NOMO-1 treated with DMSO at 0.1 percent for 48 hours (cell line): ENCODE measurements around the gene TCP10L.
"Not testable (repeated sequence)": the region's sequence is repeated elsewhere in the genome, so short reads cannot be mapped to it uniquely, and the experiment has no call there.

Experiments used
- DNase-seq: peaks from one replicate; lab custom pipeline; 2025; ENCODE audit not compliant: unreplicated experiment; lab: John Stamatoyannopoulos, UW

TCP10L gene

DNA sequence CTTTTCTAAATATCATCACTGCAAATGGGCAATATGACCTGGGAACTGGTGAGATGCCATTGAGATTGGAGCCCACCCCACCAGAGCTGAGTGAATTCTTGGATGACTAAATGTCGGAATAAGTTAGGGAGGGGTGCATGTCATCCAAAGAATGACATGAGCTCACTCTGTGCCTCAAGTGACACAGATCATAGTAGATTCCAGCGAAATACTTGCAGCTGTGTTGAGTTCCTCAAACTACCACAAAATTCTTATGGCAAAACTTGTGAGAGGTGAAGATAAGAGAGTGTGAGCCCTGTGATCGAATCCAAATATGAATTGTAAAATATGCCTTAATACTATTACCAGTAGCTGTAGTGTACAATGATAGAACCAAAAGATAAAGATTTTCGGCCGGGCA lies 2.3 kb upstream of the TCP10L start:
- no peak for DNase-seq

DNA sequence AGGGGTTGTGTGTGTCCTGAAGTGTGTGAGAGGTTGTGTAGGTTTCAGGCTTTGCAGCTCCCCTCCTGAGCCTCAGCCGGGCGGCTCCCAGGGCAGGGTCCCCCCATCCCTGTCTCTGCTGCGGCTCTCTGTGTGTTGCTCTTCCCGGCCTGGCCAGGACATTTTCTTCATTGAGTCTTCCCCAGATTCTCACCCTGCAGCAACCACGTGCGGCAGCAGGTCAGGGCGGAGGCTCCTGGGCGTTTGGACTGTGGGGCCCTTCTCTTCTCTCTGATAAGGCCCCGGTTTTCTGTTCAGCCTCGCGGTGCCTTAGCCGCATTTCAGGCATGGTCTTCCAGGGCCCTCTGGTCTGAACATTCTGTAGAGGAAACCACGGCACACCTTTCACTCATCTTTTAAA lies 1.8 kb upstream of the TCP10L start:
- no peak for DNase-seq

DNA sequence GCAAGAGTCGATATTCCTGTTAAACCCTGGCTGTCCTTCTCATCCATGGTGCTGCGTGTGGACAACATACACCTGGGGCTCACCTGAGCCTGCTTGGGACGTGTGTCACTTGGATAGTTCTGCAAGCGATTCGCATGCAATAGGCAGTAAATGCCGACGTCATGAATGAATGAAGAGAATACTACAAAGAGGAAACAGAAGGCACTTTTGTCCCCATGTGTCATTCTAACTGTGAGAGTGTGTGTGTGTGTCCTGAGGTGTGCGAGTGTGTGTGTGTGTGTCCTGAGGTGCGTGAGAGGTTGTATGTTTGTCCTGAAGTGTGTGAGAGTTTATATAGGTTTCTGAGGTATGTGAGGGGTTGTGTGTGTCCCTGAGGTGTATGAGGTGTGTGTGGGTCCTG lies 647 bp upstream of the TCP10L start:
- DNase-seq: no peak

DNA sequence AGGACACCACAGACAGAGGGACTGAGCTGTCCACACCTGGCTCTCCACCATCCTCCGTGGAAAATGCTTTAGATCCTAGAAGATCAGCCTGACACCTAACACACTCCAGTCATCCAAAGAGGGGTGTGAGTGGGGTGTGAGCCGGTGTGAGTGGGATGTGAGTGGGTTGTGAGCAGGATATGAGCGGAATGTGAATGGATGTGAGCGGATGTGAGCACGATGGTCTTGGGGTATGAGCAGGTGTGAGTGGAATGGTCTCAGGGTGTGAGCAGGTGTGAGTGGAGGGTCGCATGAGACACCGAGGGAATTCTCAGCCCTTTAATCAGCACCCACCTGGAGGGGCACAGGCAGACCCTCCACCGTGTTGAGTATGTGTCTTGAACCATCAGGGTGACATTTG lies 851 bp downstream of the TCP10L start:
- DNase-seq: no peak

DNA sequence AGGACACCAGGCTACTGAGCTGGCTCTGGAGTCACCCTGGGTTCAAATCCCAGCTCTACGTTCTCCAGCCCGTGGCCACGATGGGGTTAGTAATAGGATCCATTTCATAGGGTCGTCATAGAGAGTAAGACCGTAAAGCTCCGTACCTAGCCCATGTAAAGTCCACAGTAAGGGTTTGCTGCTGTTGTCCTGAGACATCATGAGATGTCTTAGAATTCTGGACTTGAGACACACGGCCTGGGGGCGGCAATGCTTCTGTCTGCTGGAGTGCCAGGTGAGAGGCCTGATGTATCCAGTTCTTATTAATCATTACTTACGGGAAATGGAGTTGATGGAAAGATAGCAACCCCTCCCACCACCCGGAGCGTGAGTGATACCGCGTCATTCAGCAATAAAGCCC lies 3.6 kb downstream of the TCP10L start:
- no peak for DNase-seq

DNA sequence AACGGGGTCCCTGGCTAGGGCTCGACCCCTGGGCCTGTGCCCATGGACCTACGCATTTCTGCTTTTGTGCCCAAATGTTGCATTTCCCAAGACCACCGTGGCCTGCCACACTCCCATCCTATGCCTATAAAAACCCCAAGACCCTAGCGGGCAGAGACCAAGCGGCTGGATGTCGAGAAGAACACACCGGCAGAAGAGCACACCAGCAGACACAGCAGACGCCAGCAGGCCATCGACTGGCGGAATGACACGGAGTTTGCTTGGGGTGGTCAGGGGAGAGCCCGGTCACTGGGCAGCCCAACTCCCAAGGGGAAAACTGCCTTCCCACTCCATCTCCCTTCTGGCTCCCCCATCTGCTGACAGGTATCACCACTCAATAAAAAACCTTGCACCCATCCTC lies 4.4 kb downstream of the TCP10L start:
- no peak for DNase-seq

DNA sequence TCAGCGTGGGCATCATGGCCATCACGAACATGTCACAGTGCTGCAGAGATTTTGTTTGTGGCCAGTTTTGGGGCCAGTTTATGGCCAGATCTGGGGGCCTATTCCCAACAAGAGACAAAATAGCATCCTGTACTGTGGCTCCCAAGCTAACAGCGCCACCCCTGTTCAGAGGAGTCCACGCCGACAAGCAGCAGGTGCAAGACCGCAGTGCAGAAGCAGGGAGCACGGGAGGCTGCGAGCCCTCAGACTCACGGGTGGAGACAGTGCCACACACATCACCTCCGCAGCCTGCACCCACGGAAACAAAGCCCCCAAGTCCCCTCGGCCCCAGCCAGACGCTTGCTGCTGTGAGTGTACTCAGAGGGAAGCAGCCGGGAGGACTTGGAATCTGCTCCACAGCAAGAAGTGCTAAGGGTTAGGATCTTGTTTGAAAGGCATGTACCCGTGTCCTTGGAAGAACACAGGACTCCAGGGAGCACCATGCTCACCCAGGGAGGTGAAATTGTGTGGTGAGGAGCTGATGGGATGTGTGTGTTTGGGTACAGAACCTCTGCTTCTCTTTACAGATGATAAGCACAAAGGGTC lies 7.1 kb downstream of the TCP10L start:
- DNase-seq: no peak

DNA sequence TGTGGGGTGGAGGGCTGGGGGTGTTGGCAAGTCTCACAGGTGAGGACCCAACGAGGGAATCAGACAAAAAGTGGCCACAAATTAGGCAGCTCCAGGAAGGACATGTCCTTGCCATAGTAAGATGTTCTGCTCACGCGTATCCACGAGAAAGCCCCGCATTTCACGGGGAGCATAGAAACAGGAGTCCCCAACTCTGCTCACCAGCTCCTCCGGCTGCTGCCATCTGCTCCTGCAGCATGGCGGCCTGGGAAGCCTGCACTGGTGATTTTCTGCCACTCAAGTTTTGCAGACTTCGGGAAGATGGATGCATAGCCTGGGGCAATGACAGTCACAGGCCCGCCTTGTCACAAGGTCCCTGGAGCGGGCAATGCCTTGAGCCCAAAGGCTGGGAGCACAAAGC lies 9.3 kb downstream of the TCP10L start:
- no peak for DNase-seq

DNA sequence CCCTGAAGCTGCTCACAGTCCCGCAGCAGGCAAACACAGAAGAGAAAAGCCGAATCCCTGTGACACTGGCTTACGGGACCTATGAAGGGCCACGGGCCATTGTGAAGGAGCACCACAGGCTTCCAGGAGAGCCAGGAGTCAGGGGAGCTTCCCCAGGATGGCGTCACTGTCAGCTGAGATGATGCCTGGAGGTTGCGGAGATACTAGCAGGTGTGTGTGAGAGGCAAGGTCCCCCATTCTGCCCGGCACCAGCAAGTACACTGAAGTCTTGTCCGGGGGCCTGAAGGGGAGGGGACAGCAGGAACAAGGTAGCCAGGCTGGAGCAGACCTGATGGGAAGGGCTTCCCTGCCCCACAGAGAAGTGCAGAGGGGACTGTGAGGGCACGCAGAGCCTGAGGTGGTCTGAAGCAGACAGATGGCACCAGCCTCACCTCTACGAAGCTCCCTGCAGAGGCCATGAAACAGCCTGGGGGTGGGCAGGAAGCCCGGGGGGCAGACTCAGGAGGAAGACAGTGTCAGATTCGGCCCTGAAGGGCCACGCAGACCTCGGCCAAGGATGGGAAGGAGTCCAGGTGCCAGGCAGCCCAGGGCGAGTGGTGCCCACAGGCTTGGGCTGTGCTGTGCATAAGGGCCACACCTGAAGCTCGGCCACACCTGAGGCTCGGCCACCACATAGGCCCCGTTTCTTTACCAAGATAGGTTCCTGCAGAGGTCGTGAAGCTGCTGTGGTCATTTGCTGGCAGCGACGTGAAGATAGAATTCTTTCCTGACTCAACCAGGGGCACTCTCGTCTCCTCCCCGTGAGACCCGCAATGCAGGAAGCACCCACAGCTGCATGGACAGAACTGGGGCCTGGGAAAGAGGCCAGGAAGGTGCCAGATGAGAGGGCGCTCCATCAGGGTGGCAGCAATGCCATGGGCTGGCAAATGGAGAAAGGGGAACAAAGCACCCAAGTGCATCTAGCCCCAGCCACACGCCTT lies 10.1 kb downstream of the TCP10L start:
- DNase-seq: no peak

DNA sequence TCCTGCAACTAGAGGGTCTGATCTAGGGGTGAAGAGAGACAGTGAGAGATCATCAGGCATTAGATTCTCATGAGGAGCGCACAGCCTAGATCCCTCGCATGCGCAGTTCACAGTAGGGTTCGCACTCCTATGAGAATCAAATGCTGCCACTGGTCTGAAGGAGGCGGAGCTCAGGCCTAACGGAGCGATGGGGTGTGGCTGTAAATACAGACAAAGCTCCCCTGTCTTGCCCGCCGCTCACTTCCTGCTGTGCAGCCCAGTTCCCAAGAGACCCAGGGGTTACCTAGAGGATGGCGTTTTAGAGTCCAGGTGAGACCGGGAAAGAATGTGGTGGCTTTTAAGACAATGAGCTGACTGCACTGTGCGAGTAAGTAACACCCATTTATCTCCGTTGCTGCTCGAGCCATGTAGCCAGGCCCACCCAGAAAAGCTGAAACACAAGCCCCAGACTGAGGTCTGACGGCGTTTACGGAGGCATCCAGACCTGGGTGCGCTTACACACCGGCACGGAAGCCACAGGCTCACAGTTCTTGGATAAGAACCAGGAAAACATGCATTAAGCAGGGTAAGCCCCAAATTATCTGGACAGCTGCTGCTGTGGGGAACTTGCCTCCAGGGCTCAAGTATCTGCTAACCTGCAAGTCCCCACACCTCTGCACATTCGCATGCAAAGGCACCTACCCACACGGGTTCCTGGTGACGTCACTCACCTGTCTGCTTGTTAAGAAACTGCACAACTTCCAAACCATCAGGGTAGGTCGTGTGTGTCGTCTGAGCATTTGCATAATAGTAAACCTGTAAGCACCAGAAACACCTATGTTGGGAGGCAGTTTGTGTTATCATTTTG lies 12.5 kb downstream of the TCP10L start:
- no peak for DNase-seq

DNA sequence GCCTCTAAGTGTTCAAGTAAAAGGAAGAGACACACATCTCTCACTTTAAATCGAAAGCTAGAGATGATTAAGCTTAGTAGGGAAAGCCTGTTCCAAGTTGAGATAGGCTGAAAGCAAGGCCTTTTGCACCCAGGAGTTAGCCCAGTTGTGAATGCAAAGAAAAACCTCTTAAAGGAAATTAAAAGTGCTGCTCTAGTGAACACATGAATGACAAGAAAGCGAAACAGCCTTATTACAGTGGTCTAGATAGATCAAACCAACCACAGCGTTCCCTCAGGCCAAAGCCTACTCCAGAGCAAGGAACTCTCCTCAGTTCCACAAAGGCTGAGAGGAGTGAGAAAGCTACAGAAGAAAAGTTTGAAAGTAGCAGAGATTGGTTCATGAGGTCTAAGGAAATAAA lies 14.9 kb downstream of the TCP10L start:
- DNase-seq: no peak

DNA sequence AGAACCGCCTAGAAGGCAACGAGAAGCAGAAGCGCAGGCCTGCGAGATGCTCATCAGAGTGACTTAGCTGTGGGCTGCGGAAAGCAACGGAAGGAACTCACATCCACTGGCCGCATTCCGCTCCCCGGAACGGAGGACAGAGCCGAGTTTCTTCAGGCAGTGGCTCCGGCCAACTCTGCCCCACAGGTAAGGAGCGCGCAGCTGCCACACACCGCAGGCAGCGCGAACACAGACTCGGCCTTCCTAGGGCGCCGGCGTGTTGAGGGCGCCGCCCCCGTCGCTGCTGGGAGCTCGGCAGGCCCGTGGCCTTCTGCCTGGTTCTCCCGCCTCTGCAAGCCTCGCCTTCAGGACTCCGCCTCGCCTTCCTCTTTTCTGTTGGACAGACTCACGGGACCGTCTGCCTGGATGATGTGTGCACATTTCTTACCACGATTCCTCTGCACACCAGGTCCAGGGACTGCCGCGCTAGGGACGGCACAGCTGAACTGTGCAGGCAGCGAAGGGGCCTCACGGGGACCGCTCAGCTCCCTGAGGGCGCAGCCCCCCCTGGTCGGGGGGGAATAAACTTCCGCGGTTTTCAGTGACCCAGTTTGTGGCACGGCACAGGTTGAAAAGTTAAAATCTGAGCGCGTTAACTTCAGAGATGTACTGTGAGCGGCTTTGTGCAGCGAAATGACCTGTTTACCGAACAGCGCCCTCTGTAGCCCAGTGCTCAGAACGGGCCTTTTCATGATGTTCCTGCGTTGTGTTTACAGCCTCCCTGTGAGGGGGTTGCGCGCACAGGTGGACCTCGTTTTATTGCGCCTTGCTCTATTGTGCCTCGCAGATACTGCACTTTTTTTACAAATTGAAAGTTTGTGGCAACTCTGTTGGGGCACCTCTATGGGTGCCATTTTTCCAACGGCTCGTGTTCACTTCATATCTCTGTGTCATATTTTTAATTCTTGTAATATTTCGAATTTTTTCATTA lies 15.8 kb downstream of the TCP10L start:
- DNase-seq: peak; percentile 83

DNA sequence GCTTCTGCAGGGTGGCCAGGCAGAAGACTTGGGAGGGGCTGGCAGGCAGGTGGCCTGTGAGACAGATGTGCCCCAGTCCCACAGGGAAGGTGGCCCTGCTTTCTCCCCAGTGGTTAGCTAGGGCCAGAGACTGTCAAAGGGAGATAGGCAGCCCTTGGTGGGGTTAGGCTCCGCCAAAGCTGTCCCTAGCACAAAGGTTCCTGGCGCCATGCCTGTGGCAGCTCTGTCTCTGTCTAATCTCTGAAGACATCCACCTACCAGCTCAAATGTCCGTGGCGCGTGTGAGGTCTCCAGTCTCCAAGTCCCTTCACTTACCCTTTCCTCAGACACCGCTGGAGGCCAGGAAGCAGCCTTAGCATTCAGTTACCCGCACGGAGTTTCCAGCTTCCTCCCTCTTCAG lies 17.7 kb downstream of the TCP10L start:
- no peak for DNase-seq

DNA sequence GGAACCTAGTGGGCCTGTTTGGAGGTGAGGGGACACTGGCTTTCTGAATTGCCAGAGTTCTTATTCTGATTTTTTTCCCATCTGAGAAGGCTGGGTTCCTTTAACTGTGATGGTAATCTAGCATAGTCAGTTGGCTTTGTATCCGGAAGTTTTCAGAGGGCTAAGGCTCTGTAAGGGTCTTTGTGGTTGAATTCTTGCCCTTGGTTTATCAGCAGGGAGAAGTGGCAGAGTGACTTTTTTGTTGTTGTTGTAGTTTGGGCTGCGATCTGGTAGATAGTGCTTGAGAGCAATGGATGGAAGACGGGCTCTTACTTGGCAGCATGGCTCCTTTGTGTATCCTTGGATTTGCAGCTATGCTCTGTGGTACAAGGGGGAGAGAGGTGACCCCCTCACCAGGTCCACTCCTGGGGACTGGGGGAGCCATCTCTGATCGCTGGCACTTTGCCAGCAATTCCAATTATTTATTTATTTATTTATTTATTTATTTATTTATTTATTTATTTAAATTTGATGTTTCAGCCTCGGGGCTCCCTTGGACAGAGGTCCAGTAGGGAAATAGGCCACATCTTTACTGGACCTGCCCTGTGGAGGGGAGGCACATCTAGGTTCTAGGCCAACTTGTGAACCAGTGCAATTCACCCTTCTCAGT lies 18.5 kb downstream of the TCP10L start:
- DNase-seq: no peak

DNA sequence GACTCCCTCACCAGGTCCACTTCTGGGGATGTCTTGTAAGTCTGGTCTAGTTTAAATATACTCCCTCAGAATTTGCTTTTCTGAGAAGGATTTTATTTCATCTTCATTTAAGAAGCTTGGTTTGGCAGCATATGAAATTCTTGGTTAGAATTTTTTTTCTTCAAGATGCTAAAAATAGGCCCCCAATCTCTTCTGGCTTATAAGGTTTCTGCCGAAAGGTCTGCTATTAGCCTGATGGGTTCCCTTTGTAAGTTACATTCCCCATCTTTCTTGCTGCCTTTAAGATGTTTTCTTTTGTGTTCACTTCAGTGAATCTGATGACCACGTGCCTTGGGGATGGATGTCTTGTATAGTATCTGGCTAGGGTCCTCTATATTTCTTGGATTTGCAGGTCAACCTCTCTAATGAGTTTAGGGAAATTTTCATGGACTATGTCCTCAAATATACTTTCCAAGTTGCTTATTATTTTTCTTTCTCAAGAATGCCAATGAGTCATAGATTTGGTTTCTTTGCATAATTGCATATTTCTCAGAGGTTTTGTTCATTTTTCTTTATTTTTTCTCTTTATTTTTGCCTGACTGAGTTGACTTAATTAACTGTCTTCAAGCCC lies 19.4 kb downstream of the TCP10L start:
- no peak for DNase-seq

DNA sequence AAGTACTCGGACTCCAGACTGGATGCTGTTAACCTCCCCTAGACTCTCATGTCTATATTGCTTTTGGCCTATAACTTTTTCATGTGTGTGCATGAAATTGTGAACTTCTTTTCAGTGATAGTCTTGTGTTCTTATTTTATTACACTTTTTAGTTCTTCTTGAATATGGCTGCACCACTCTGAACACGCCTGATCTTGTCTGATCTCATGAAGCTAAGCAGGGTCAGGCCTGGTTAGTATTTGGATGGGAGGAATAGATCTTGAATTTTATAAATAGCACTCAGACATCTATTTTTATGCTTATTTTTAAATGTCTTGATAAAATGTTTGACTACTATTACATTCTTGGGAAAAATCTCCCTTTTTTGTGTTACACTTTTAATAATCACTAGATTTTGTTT lies 22.4 kb downstream of the TCP10L start:
- no peak for DNase-seq

DNA sequence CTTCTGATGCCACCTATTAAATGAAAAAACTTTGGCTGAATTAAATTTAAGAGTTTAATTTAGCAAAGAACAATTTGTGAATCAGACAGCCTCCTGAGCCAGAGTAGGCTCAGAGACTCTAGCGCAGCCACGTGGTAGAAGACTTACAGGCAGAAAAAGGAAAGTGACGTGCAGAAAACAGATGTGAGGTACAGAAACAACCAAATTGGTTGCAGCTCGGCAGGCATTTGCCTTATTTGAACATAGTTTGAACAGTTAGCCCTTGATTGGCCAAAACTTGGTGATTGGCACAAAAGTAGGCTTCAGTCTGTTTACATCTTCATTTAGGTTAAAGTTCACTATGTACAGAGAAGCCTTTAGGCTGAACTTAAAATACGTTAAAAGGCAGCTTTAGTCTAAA lies 22.9 kb downstream of the TCP10L start:
- no peak for DNase-seq

DNA sequence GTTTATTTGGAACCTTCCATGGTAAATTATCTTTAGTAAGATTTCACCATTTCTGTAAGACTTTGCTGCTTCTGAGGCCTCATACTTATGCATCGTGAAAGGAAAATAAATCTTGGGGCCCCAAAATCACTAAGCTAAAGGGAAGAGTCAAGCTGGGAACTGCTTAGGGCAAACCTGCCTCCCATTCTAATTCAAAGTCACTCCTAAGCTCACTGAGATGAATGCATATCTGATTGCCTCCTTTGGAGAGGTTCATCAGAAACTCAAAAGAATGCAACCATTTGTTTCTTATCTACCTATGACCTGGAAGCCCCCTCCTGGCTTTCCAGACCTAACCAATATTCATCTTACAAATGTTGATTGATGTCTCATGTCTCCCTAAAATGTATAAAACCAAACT lies 23.8 kb downstream of the TCP10L start:
- not testable (repeated sequence) for DNase-seq

DNA sequence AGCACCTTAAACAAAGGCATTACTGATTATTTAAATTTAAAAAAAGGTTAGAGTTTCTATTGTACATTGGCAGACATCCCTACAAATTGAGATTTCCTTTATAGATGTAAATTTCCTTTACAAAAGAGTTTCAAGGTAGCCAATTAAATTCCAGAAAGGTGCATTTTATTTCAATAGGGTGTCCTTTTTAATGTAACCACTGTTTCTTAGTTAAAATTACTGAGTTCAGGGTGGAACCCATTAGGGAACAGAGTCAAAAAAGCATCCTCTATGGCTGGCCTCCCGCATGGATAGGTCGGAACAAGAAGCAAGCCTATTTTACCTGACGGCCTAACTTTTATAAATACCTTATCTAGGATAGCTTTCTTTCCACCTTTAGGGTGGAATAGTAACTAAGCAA lies 24.4 kb downstream of the TCP10L start:
- DNase-seq: no peak
